ENCODE results near the gene SERPINA9.

SERPINA9 gene

DNA sequence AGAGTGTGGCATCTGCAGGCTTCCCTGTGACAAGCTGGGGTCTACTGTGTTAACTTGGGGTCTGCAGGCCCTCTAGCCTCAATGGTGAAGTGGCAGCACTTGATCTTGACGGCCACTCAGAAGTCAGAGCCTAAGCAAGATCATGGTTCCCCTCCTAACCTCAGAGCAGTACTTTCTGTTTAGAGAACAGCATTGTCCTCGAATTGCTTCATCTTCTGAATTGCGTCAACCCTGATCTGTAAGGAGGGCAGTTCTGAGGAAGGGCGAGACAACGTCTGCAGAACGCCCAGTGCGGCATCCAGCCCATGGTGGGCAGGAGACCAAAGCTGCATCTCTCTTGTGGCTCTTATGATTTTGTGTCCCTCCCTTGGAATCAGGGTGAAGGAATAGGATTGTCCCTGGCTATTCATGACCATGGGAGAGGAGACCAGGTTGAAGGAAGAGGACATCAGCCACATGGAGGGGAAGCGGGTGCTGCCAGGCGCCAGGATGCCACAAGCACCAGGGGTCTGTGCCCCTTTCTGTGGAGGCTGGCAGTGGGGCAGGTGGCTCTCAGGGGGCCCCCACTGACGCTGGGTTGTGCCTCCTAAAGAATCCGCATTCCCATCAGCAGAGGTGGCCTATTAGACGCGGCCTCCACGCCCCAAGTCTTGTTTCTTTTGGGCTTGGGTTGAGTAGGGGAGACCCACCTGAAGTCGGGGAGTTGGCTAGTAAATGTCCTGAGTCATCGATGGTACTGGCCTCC, 2.2 kb downstream of the SERPINA9 start:
- no peak overlapping the region for H3K9ac ChIP-seq (ENCODE audit: low read length)
- no peak overlapping the region for H3K4me3 ChIP-seq (ENCODE audit: low read depth, low read length)
- 0 out of 2 replicates have a peak, but pooled peaks cover 4% of the 10 kb centered on the region for H3K4me1 ChIP-seq (ENCODE audit: control insufficient read depth, insufficient read depth, low read length)
- no peaks in the 10 kb centered on the region for H3K27me3 ChIP-seq (ENCODE audit: control insufficient read depth, insufficient read depth, low read length)
- no peaks in the 10 kb centered on the region for H3K36me3 ChIP-seq (ENCODE audit: control insufficient read depth, insufficient read depth, low read length)
- no peak overlapping the region for H3K27ac ChIP-seq (ENCODE audit: low read depth, low read length)
- H3K9me3 ChIP-seq (ENCODE audit: control insufficient read depth, insufficient read depth, low read depth, low read length): peaks cover 8% of the 10 kb centered on the region; the same call in 1 of the 2 replicates

DNA sequence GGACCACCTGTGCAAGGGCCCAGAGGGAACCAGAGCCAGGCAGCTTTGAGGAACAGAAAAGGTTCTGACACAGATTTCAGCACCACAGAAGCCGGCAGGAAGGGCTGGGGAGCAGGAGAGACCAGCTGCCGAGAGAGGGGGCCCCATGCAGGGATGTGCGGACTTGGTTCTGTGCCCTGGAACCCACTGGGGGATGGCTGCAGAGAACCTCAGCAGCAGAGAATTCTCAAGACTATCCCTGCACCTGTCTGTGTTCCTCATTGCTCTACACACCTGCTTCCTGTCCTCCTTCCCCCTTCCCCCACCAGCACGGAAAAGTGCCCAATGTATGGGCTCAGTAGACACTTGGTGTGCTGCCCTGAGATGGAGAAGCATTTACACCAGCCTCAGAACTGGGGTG, 3.2 kb downstream of the SERPINA9 start:
- Histone ChIP-seq H3K36me3 (ENCODE audit: control insufficient read depth, insufficient read depth, low read length) (no peaks in the 10 kb centered on the region), H3K4me1 (ENCODE audit: control insufficient read depth, insufficient read depth, low read length) (0 out of 2 replicates have a peak, but pooled peaks cover 4% of the 10 kb centered on the region), H3K27ac (ENCODE audit: low read depth, low read length) (no peak overlapping the region), H3K27me3 (ENCODE audit: control insufficient read depth, insufficient read depth, low read length) (no peaks in the 10 kb centered on the region), H3K4me3 (ENCODE audit: low read depth, low read length) (no peak overlapping the region), H3K9ac (ENCODE audit: low read length) (no peak overlapping the region), H3K9me3 (ENCODE audit: control insufficient read depth, insufficient read depth, low read depth, low read length) (peaks cover 5% of the 10 kb centered on the region; the same call in 1 of the 2 replicates)

DNA sequence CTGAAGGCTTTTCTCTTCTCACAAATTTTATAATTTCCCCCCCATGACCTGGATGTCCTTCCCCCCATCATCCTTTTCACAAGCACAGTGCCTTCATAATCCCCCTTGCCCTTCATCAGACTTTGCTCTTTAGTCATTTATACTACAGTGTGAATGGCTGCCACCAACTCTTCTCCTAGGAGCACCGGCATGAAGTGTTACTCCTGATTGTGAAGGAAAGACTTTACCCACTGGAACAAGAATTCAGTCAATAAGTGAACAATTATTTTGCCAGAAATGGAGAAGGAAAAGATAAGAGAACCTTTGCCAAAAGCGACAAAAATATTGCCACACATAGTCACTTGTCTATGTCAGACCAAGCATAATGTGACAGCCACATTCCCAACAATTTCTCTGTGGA, 5.0 kb downstream of the SERPINA9 start:
- Histone ChIP-seq H3K9ac (ENCODE audit: low read length) (no peak overlapping the region), H3K9me3 (ENCODE audit: control insufficient read depth, insufficient read depth, low read depth, low read length) (no peaks in the 10 kb centered on the region), H3K36me3 (ENCODE audit: control insufficient read depth, insufficient read depth, low read length) (no peaks in the 10 kb centered on the region), H3K27ac (ENCODE audit: low read depth, low read length) (no peak overlapping the region), H3K4me1 (ENCODE audit: control insufficient read depth, insufficient read depth, low read length) (0 out of 2 replicates have a peak, but pooled peaks cover 4% of the 10 kb centered on the region), H3K4me3 (ENCODE audit: low read depth, low read length) (no peak overlapping the region), H3K27me3 (ENCODE audit: control insufficient read depth, insufficient read depth, low read length) (0 out of 2 replicates have a peak, but pooled peaks cover 2% of the 10 kb centered on the region)

DNA sequence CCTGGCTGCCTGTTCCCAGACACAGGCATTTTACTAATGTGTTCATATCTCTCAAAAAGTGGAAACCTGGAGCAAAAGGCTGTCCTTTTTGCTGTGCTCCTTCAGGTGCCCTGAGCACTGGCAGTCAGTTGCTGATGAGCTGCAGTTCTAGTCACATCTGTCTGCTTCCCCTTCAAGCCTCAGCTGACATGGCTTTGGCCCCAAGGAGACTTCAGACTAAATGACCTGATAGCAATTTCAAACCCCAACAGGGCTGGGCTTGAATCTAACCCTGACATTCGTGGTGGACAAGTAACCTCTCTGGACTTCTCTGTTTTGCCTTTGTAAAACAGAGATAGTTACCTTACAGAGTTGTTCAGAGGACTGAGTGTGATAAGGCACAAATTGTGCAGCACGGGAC, 5.7 kb downstream of the SERPINA9 start:
- no peaks in the 10 kb centered on the region for H3K36me3 ChIP-seq (ENCODE audit: control insufficient read depth, insufficient read depth, low read length)
- H3K4me3 ChIP-seq (ENCODE audit: low read depth, low read length): no peak overlapping the region
- no peaks in the 10 kb centered on the region; the same call in 1 of the 2 replicates for H3K9me3 ChIP-seq (ENCODE audit: control insufficient read depth, insufficient read depth, low read depth, low read length)
- H3K9ac ChIP-seq (ENCODE audit: low read length): no peak overlapping the region
- H3K4me1 ChIP-seq (ENCODE audit: control insufficient read depth, insufficient read depth, low read length): 0 out of 2 replicates have a peak, but pooled peaks cover 4% of the 10 kb centered on the region
- H3K27me3 ChIP-seq (ENCODE audit: control insufficient read depth, insufficient read depth, low read length): 0 out of 2 replicates have a peak, but pooled peaks cover 4% of the 10 kb centered on the region
- no peak overlapping the region for H3K27ac ChIP-seq (ENCODE audit: low read depth, low read length)

DNA sequence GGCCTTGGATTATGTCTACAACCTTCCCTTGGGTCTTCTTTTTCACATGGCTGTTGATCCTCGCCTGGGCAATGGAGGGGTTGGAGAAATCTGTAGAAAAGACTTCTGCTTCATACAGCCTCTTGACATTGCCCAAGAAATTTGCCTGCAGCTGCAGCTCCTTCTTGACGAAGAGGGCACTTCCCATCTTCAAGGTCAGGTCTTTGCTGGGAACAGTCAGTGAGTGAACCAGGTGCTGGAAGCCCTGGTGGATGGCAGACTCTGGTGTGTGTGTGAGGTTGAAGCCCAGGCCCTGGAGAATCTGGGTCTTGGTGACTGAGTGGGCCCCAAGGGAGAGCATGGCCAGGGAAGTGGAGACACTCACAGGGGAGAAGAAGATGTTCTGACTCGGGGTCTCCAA, 6.7 kb downstream of the SERPINA9 start:
- Histone ChIP-seq H3K27ac (ENCODE audit: low read depth, low read length) (no peak overlapping the region), H3K36me3 (ENCODE audit: control insufficient read depth, insufficient read depth, low read length) (no peaks in the 10 kb centered on the region), H3K9ac (ENCODE audit: low read length) (no peak overlapping the region), H3K4me3 (ENCODE audit: low read depth, low read length) (no peak overlapping the region), H3K4me1 (ENCODE audit: control insufficient read depth, insufficient read depth, low read length) (no peaks in the 10 kb centered on the region), H3K27me3 (ENCODE audit: control insufficient read depth, insufficient read depth, low read length) (0 out of 2 replicates have a peak, but pooled peaks cover 4% of the 10 kb centered on the region), H3K9me3 (ENCODE audit: control insufficient read depth, insufficient read depth, low read depth, low read length) (peaks cover 7% of the 10 kb centered on the region; the same call in 1 of the 2 replicates)

DNA sequence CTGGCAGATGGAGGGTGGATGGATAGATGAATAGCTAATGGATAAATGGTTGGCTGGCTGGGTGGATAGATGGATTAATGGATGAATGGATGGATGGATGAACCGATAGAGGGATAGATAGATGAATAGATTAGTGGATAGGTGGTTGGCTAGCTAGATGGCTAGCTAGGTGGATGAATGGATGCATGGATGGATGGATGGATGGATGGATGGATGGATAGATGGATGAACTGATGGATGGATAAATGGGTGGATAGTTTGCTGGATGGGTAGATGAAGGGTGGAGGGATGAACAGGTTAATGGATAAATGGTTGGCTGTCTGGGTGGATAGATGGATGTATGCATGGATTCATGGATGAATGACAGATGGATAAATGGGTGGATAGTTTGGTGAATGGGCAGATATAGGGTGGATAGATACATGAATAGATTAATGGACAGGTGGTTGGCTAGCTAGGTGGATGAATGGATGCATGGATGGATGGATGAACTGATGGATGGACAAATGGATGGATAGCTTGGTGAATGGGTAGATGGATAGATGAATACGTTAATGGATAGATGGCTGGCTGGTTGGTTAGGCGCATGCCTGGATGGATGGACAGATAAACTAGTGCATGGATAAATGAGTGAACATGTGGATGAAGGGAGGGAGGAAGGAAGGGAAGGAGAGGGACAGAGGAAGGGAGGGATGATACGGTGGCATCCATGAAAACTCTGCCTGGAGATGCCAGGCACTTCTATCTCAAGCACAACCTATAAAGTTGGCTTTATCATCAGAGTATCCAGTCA, 8.1 kb downstream of the SERPINA9 start:
- 0 out of 2 replicates have a peak, but pooled peaks cover 4% of the 10 kb centered on the region for H3K27me3 ChIP-seq (ENCODE audit: control insufficient read depth, insufficient read depth, low read length)
- no peak overlapping the region for H3K27ac ChIP-seq (ENCODE audit: low read depth, low read length)
- no peaks in the 10 kb centered on the region for H3K36me3 ChIP-seq (ENCODE audit: control insufficient read depth, insufficient read depth, low read length)
- H3K9ac ChIP-seq (ENCODE audit: low read length): no peak overlapping the region
- peaks cover 8% of the 10 kb centered on the region; the same call in 1 of the 2 replicates for H3K9me3 ChIP-seq (ENCODE audit: control insufficient read depth, insufficient read depth, low read depth, low read length)
- no peaks in the 10 kb centered on the region for H3K4me1 ChIP-seq (ENCODE audit: control insufficient read depth, insufficient read depth, low read length)
- H3K4me3 ChIP-seq (ENCODE audit: low read depth, low read length): no peak overlapping the region

DNA sequence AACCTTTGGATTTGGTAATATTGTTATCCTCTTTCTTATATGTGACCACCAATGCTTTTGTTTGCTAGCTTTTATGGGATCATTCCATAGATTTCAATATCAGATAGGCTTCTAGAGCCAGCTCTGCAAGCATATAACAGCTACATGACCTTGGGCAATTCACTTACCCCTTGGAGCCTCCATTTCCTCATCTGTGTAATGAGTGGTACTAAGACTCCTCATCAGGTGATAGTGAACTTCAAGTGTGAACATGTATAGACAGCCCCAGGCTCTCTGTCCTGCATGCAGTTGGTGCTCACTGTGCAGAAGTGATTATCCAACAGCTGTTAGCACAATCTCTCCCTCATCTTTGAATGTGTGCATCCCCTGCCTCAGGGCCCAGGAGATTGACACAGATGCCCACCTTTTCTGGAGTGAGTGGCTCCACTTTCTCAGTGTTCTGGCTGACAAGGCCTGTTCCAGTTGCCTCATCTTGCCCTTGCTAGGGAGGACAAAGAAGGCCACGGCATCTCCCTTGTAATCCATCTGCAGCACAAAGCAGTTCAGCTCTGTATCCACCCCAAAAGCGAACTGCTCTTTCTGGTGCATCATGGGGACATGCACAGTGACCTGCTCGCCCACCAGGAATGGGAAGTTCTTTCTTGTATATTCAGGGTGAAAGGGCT, 9.2 kb downstream of the SERPINA9 start:
- Histone ChIP-seq H3K4me1 (ENCODE audit: control insufficient read depth, insufficient read depth, low read length) (no peaks in the 10 kb centered on the region), H3K27ac (ENCODE audit: low read depth, low read length) (no peak overlapping the region), H3K27me3 (ENCODE audit: control insufficient read depth, insufficient read depth, low read length) (0 out of 2 replicates have a peak, but pooled peaks cover 4% of the 10 kb centered on the region), H3K4me3 (ENCODE audit: low read depth, low read length) (no peak overlapping the region), H3K36me3 (ENCODE audit: control insufficient read depth, insufficient read depth, low read length) (no peaks in the 10 kb centered on the region), H3K9ac (ENCODE audit: low read length) (no peak overlapping the region), H3K9me3 (ENCODE audit: control insufficient read depth, insufficient read depth, low read depth, low read length) (peaks cover 8% of the 10 kb centered on the region; the same call in 1 of the 2 replicates)

DNA sequence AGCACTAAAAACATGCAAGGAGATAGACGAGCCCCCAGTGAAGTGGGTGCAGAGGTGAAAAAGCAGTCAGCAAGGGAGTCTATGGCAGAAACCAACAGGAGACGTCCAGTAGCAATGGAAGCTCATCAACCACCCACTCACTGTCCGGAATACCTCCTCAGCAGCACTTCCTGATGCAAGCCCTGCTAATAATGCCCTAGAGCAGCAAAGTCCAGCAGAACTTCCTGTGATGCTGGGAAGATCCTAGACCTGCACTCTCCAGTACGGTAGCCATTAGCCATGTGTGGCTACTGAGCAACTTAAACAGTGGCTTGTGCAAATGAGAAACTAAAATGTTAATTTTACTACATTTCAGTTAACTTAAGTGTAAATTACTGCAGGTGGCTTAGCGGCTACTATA, 11.0 kb downstream of the SERPINA9 start:
- no peaks in the 10 kb centered on the region for H3K36me3 ChIP-seq (ENCODE audit: control insufficient read depth, insufficient read depth, low read length)
- no peak overlapping the region for H3K4me3 ChIP-seq (ENCODE audit: low read depth, low read length)
- no peak overlapping the region for H3K9ac ChIP-seq (ENCODE audit: low read length)
- H3K4me1 ChIP-seq (ENCODE audit: control insufficient read depth, insufficient read depth, low read length): no peaks in the 10 kb centered on the region
- H3K9me3 ChIP-seq (ENCODE audit: control insufficient read depth, insufficient read depth, low read depth, low read length): peaks cover 8% of the 10 kb centered on the region; the same call in 1 of the 2 replicates
- H3K27me3 ChIP-seq (ENCODE audit: control insufficient read depth, insufficient read depth, low read length): 0 out of 2 replicates have a peak, but pooled peaks cover 4% of the 10 kb centered on the region
- no peak overlapping the region for H3K27ac ChIP-seq (ENCODE audit: low read depth, low read length)

DNA sequence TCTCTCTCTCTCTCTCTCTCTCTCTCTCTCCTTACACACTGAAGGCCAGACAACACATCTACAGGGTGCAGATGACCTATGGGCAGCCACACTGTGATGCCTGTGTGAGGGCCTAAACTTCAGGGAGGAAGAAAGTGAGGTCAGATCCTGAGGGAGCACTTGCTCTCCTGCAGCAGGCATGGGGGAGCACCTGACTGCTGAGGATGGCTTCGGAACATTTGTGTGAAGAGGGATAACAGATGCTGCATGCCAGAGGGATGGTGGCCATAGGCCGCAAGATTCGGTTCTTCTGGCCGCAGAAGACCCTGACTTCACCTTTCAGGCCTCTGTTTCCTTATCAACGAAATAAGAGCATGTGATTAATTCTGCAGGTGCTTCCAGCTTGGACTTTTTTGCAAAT, 11.7 kb downstream of the SERPINA9 start:
- peaks cover 8% of the 10 kb centered on the region; the same call in 1 of the 2 replicates for H3K9me3 ChIP-seq (ENCODE audit: control insufficient read depth, insufficient read depth, low read depth, low read length)
- H3K27me3 ChIP-seq (ENCODE audit: control insufficient read depth, insufficient read depth, low read length): 0 out of 2 replicates have a peak, but pooled peaks cover 4% of the 10 kb centered on the region
- H3K27ac ChIP-seq (ENCODE audit: low read depth, low read length): no peak overlapping the region
- H3K9ac ChIP-seq (ENCODE audit: low read length): no peak overlapping the region
- no peak overlapping the region for H3K4me3 ChIP-seq (ENCODE audit: low read depth, low read length)
- no peaks in the 10 kb centered on the region for H3K4me1 ChIP-seq (ENCODE audit: control insufficient read depth, insufficient read depth, low read length)
- no peaks in the 10 kb centered on the region for H3K36me3 ChIP-seq (ENCODE audit: control insufficient read depth, insufficient read depth, low read length)

DNA sequence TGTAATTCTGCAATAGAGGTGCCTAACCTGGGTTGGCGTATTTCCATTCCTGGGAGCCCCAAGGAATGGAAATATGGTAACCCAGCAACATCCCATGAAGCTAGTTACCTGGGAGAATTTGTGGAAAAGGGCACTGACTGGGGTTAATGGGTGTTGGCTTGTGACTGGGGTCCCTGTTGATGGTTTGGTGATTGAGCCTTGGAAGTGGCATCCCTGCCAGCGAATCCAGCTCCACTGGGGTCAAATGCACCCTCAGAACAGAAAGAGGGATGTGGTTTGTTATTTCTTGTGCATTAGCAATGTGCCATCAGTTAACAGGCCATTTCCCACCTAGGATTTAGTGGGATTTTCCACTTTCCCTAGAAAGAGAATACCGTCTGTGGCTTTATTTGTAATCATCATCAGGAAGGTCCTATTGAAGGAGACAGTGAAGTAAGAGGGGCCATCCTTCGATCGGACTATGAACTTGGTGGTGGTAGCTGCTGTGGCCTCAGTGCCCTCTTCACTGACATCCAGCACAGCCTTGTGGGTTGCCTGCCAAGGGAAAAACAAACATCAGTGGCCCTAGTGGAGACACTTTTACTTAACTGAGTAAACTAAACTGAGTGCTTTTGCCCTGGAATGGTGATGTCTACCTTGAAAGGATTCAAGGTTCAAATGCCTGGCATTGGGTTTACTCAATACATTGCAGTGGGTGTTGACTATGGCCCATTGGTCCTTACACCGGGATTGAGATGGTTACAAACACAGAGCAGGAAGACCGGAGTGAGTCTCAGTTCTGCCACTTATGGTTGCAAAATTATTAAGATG, 13.0 kb downstream of the SERPINA9 start:
- Histone ChIP-seq H3K9me3 (ENCODE audit: control insufficient read depth, insufficient read depth, low read depth, low read length) (peaks cover 8% of the 10 kb centered on the region; the same call in 1 of the 2 replicates), H3K36me3 (ENCODE audit: control insufficient read depth, insufficient read depth, low read length) (no peaks in the 10 kb centered on the region), H3K4me1 (ENCODE audit: control insufficient read depth, insufficient read depth, low read length) (no peaks in the 10 kb centered on the region), H3K9ac (ENCODE audit: low read length) (no peak overlapping the region), H3K27me3 (ENCODE audit: control insufficient read depth, insufficient read depth, low read length) (0 out of 2 replicates have a peak, but pooled peaks cover 4% of the 10 kb centered on the region), H3K4me3 (ENCODE audit: low read depth, low read length) (no peak overlapping the region), H3K27ac (ENCODE audit: low read depth, low read length) (no peak overlapping the region)

All from HUES6 (cell line).